HG03045 (cell line): ENCODE results near the gene IGFBP7.

Source experiments
- ATAC-seq: cut with Tn5 transposase; IDR thresholded peaks from one replicate; pipeline ENCODE4 v1.9.1; 2021; ENCODE audit warnings: mild to moderate bottlenecking, moderate library complexity; ENCODE audit not compliant: unreplicated experiment

The IGFBP7 gene

DNA sequence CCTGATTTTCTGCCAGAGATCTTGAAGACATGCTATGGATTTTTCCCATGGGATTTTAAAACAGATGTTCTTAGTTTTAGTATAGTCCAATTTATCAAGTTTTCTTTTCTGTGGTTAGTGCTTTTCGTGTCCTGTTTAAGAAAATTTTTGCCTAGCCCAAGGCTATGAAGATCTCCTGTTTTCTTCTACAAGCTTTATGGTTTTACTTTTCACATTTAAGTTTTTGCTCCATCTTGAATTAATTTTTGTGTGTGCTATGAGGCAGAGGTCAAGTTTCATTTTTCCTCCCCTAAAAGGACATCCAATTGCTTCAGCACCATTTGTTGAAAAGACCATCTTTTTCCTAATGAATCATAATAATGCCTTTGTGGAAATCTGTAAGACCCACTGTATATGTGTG lies 65.9 kb downstream of the IGFBP7 start:
- ATAC-seq: no peak

- ATAC-seq: no peak
Measured at GRCh38 chr4:57043347-57044251, 66.6 kb downstream of the IGFBP7 start.

DNA sequence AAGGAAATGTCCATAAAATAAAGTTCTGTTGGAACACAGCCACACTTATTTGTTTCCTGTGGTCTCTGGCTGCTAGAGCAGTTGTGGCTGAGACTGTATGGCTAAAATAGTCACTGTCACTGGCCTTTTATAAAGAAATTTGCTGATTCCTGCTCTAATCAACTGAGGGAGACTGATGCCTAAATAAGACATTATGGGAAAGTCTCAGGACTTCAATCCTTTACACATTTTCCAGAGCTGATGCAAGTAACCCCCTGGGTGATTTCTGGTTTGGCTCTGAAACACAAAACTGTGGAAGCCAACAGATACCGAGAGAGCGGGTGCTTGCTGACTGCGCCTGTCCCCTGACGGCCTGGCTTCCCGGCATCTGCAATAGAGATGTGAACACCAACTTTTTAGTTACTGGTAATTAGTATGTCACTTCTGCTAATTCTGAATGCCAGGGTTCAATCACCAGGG lies 67.4 kb downstream of the IGFBP7 start:
- no peak for ATAC-seq

- no peak for ATAC-seq
Measured at GRCh38 chr4:57041020-57041419, 69.2 kb downstream of the IGFBP7 start.

- no peak for ATAC-seq
Measured at GRCh38 chr4:57040510-57040909, 69.7 kb downstream of the IGFBP7 start.

DNA sequence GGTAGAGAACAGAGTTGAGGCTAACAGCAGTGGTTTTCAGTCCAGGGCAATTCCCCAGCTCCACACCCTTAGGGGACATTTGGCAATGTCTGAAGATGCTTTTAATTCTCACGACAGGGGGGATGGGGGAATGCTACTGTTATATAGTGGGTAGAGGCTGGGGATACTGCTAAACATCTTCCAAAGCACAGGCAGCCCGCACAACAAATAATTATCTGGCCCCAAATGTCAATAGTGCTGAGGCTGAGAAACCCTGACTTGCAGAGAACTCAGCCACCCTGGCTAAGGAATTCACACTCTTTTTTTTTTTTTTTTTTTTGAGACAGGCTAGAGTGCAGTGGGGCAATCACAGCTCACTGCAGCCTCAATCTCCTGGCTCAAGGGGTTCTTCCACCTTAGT lies 70.8 kb downstream of the IGFBP7 start:
- no peak for ATAC-seq

GRCh38 chr4:57037982-57038604 lies 72.1 kb downstream of the IGFBP7 start:
- ATAC-seq: no peak

GRCh38 chr4:57034520-57034919 lies 75.7 kb downstream of the IGFBP7 start:
- ATAC-seq: no peak

- ATAC-seq: no peak
Measured at GRCh38 chr4:57023104-57023503, 87.1 kb downstream of the IGFBP7 start.

GRCh38 chr4:57020467-57021101 lies 89.6 kb downstream of the IGFBP7 start:
- no peak for ATAC-seq

DNA sequence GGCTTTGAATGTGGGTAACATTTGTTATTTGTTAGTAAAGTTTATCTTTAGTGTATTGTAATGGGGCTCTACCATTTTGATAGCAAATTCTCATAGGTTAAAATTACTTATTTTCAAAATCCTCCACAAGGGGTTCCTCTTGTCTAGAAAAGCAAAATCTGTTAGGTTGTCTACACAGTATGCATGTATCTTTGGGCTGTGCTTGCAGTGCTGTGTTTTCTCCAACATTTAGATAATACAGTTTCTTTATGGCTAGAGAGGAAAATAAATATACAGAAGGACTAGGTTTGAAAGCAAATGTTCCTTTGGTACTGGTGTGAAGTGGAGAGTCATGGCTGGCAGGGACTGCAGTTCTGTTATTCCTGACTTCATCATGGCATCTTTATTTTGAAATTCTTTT lies 91.2 kb downstream of the IGFBP7 start:
- no peak for ATAC-seq

DNA sequence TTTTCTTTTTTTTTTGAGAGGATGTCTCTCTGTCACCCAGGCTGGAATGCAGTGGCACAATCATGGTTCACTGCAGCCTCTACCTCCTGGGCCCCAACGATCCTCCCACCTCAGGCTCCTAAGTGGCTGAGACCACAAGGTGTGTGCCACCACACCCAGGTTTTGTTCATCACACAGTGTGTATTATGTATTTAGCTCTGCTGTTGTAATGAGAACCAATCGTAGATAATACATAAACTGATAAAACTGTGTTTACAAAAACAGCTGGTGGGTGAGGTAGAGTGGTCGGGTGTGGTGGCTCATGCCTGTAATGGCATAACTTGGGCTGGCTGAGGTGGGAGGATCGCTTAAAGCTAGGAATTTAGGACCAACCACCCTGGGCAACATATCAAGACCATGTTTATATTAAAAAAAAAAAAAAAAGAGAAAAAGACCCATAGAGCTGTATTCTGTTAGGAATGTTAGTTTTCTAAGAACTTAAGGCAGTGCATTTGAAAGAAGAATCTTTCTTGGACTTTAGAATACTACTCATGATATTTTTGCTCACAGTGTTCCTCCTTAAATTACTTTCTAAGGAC lies 96.6 kb downstream of the IGFBP7 start:
- ATAC-seq: no peak

- ATAC-seq: no peak
Measured at GRCh38 chr4:56999751-57000150, 110.4 kb downstream of the IGFBP7 start.

GRCh38 chr4:56995525-56995924 lies 114.7 kb downstream of the IGFBP7 start:
- ATAC-seq: no peak

GRCh38 chr4:56990109-56990905 lies 119.9 kb downstream of the IGFBP7 start:
- no peak for ATAC-seq

GRCh38 chr4:56986952-56987351 lies 123.2 kb downstream of the IGFBP7 start:
- no peak for ATAC-seq

- no peak for ATAC-seq
Measured at GRCh38 chr4:56986192-56986591, 124.0 kb downstream of the IGFBP7 start.

- ATAC-seq: no peak
Measured at GRCh38 chr4:56981795-56982201, 128.4 kb downstream of the IGFBP7 start.
